IPS-20b (cell line): Measurements from ENCODE around the gene TTC4.

Experiments used
- H3K27ac ChIP-seq: one replicate; pipeline ENCODE4 v1.5.1; 2013; ENCODE audit warnings: low read length
- H3K27me3 ChIP-seq: 2 replicates; pipeline ENCODE4 v1.6.1; 2013; ENCODE audit warnings: mild to moderate bottlenecking, low read length, inconsistent platforms; ENCODE audit not compliant: insufficient read depth
- H3K36me3 ChIP-seq: 2 replicates; pipeline ENCODE4 v1.6.1; 2013; ENCODE audit warnings: low read depth, mild to moderate bottlenecking, inconsistent platforms, low read length, moderate library complexity; ENCODE audit not compliant: insufficient read depth
- H3K4me1 ChIP-seq: 2 replicates; pipeline ENCODE4 v1.6.1; 2013; ENCODE audit warnings: mild to moderate bottlenecking, control low read depth, inconsistent platforms, low read length, moderate library complexity; ENCODE audit not compliant: insufficient read depth
- H3K4me3 ChIP-seq: 2 replicates; pipeline ENCODE4 v1.5.1; 2013; ENCODE audit warnings: mild to moderate bottlenecking, low read length, inconsistent platforms
- H3K9ac ChIP-seq: 2 replicates; pipeline ENCODE4 v1.6.1; 2013; ENCODE audit warnings: low read depth, mild to moderate bottlenecking, inconsistent platforms, low read length, moderate library complexity
- H3K9me3 ChIP-seq: 2 replicates; pipeline ENCODE4 v1.6.1; 2013; ENCODE audit warnings: mild to moderate bottlenecking, low read depth, low read length, inconsistent platforms; ENCODE audit not compliant: insufficient read depth

TTC4 gene

DNA sequence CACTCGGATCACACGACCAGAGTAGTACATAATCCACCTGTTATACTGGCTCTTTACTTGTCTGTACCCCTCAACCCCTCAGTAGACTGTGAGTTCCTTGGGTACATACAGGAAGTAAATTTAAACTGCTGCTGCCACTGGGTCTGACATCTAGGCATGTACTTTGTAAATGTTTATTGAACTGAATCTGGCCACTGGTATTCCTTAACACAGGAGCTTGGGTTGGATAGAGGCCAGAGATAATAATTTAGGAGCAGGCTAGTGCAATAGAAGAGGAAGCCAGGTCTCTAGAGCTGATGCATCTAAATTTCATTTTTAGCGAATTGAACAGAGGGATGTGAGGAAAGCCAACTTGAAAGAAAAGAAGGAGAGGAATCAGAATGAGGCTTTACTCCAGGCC is 12.4 kb downstream of the TTC4 start:
- Histone ChIP-seq H3K27me3 (no peaks in the 10 kb centered on the region), H3K9me3 (peaks cover 4% of the 10 kb centered on the region; the same call in 1 of the 2 replicates), H3K27ac (no peak overlapping the region), H3K36me3 (peaks cover 94% of the 10 kb centered on the region), H3K9ac (no peak overlapping the region), H3K4me3 (no peak overlapping the region), H3K4me1 (no peaks in the 10 kb centered on the region)

- Histone ChIP-seq H3K36me3 (peaks cover 84% of the 10 kb centered on the region), H3K4me3 (no peak overlapping the region), H3K9ac (no peak overlapping the region), H3K9me3 (no peaks in the 10 kb centered on the region), H3K27me3 (no peaks in the 10 kb centered on the region), H3K27ac (no peak overlapping the region), H3K4me1 (no peaks in the 10 kb centered on the region)
Observed at GRCh38 chr1:54736685-54737084, 21.0 kb downstream of the TTC4 start.

GRCh38 chr1:54738244-54738643 is 22.6 kb downstream of the TTC4 start:
- H3K36me3 ChIP-seq, result peaks cover 85% of the 10 kb centered on the region
- H3K27ac ChIP-seq, result no peak overlapping the region
- no peaks in the 10 kb centered on the region for H3K27me3 ChIP-seq
- no peak overlapping the region for H3K9ac ChIP-seq
- no peaks in the 10 kb centered on the region for H3K4me1 ChIP-seq
- no peaks in the 10 kb centered on the region for H3K9me3 ChIP-seq
- H3K4me3 ChIP-seq, result no peak overlapping the region

- no peak overlapping the region for H3K9ac ChIP-seq
- peaks cover 57% of the 10 kb centered on the region for H3K36me3 ChIP-seq
- no peak overlapping the region for H3K27ac ChIP-seq
- H3K9me3 ChIP-seq, result no peaks in the 10 kb centered on the region
- H3K27me3 ChIP-seq, result no peaks in the 10 kb centered on the region
- no peaks in the 10 kb centered on the region for H3K4me1 ChIP-seq
- no peak overlapping the region for H3K4me3 ChIP-seq
Observed at GRCh38 chr1:54741531-54741930, 25.9 kb downstream of the TTC4 start.

DNA sequence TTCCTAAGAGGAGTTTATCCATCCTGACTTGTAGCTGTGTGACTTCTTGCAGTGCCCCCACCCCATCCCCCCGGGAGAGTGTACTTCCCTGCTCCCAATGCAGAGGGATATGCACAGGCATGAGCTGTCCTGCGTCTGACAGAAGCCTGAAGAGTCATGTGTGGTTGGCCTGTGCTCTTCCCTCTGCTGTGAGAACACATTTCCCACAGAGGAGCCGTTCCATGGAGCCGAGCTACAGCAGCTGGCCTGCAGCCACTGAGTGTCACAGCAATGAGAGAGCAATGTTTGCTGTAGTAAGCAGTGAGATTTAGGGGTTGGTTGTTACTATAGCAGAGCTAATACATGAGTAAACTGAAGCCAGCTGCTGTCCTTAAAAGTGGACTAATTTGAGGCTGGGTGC is 26.6 kb downstream of the TTC4 start:
- Histone ChIP-seq H3K4me3 (no peak overlapping the region), H3K36me3 (peaks cover 49% of the 10 kb centered on the region)

GRCh38 chr1:54743416-54744226 is 28.0 kb downstream of the TTC4 start:
- H3K4me1 ChIP-seq, result no peaks in the 10 kb centered on the region
- no peak overlapping the region for H3K4me3 ChIP-seq
- no peak overlapping the region for H3K9ac ChIP-seq
- no peak overlapping the region for H3K27ac ChIP-seq
- no peaks in the 10 kb centered on the region for H3K9me3 ChIP-seq
- H3K36me3 ChIP-seq, result peaks cover 38% of the 10 kb centered on the region
- no peaks in the 10 kb centered on the region for H3K27me3 ChIP-seq

More for the DNA sequence above, 26.6 kb downstream of the TTC4 start:
- H3K27me3 ChIP-seq, result no peaks in the 10 kb centered on the region
- no peak overlapping the region for H3K27ac ChIP-seq
- H3K9me3 ChIP-seq, result no peaks in the 10 kb centered on the region
- H3K4me1 ChIP-seq, result no peaks in the 10 kb centered on the region
- no peak overlapping the region for H3K9ac ChIP-seq

DNA sequence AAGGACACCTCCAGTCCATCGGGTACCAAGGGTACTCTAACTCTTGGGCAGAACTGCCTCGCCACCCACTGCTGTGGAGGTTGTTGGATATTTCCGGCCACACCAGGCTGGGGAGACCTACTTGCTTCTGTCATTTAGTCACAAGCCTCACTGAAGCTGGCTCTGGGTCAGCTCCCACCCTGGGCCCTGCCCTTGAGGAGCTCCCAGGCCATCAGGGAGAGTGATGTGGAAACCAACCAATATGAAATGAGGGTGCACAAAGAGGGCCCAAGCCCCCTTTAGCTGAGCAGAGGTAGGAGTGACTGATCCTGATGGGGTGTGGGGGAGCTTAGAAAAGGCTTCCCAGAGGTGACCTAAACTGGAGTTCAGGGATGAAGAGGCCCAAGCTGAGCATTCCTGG is 29.0 kb downstream of the TTC4 start:
- Histone ChIP-seq H3K27me3 (no peaks in the 10 kb centered on the region), H3K4me1 (no peaks in the 10 kb centered on the region), H3K36me3 (peaks cover 31% of the 10 kb centered on the region), H3K27ac (no peak overlapping the region), H3K9me3 (no peaks in the 10 kb centered on the region), H3K9ac (no peak overlapping the region), H3K4me3 (no peak overlapping the region)

DNA sequence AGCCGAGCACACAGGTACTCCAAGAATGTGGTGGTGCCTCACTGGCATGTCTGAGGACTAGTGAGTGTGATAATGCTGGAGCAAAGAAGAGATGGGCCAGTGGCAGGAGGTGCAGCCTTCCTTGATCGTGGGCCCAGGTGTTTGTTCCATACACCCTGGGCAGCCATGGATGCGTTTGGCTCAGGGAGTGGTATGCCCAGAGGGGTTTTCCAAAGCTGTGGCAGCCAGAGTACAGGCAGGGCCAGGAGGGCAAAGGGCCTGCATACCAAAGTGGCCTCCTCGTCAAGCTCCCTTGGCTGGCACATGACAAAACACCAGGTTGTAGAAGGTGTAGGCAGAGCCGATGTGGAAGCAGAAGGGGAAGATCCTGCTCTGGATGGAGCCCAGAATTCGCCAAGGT is 29.6 kb downstream of the TTC4 start:
- no peaks in the 10 kb centered on the region for H3K27me3 ChIP-seq
- no peak overlapping the region for H3K9ac ChIP-seq
- peaks cover 26% of the 10 kb centered on the region for H3K36me3 ChIP-seq
- H3K4me1 ChIP-seq, result no peaks in the 10 kb centered on the region
- no peaks in the 10 kb centered on the region for H3K9me3 ChIP-seq
- no peak overlapping the region for H3K4me3 ChIP-seq
- no peak overlapping the region for H3K27ac ChIP-seq

DNA sequence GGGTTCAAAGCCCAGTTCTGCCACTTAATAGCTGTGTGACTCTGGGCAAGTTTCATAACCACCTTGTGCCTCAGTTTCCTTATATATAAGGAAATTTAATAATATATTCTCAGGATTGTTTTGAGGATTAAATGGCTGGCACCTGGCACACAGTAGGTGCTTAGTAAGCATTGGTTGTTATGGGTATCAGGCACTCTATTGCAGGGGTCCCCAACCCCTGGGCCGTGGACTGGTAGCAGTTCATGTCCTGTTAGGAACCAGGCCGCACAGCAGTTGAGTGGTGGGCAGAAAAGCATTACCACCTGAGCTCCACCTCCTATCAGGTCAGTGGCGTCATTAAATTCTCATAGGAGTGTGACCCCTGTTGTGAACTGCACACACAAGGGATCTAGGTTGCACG is 30.2 kb downstream of the TTC4 start:
- H3K27me3 ChIP-seq, result no peaks in the 10 kb centered on the region
- no peaks in the 10 kb centered on the region for H3K9me3 ChIP-seq
- H3K36me3 ChIP-seq, result peaks cover 20% of the 10 kb centered on the region
- no peaks in the 10 kb centered on the region; the same call in 1 of the 2 replicates for H3K4me1 ChIP-seq
- H3K9ac ChIP-seq, result no peak overlapping the region
- no peak overlapping the region for H3K4me3 ChIP-seq
- no peak overlapping the region for H3K27ac ChIP-seq

DNA sequence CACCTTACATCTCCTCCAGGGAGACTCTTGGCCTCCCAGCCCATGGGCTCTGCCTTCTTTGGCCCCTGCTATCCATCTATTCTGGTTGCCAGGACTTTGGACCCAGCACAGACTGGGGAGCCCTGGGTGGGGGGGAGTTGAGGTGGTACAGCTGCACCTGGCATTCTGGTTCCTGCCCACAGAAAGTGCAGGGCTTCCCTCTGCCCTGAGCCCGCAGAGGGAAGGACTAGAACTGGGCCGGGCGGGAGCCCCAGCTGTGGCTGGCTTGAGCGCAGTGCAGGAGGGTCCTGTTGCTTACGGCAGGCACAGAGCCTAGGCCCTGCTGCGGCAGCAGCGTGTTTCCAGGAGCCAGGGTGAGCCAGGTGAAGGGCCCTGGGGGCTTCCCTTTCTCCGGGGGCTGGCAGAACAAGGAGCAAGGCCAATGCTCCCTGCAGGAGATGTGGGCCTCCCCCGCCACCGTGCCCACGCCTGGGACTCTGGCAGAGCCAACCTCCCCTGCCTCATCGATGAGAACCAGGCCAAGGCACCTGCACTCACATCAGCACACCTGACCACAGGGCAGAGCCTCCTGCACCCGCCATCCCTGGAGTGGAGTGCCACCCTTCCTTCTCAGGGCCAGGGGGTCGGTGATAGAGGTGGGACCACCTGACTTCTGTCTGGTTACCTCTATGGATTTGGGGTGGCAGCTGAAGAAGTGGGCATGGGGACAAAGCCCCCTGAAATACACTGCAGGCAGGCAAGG is 32.6 kb downstream of the TTC4 start:
- peaks cover 13% of the 10 kb centered on the region; the same call in 1 of the 2 replicates for H3K4me1 ChIP-seq
- H3K27ac ChIP-seq, result no peak overlapping the region
- H3K4me3 ChIP-seq, result no peak overlapping the region
- H3K27me3 ChIP-seq, result no peaks in the 10 kb centered on the region
- no peaks in the 10 kb centered on the region for H3K36me3 ChIP-seq
- no peak overlapping the region for H3K9ac ChIP-seq
- H3K9me3 ChIP-seq, result no peaks in the 10 kb centered on the region

- no peak overlapping the region for H3K4me3 ChIP-seq
- peaks cover 13% of the 10 kb centered on the region; the same call in 1 of the 2 replicates for H3K4me1 ChIP-seq
- no peaks in the 10 kb centered on the region for H3K36me3 ChIP-seq
- no peak overlapping the region for H3K9ac ChIP-seq
- H3K27me3 ChIP-seq, result no peaks in the 10 kb centered on the region
- H3K27ac ChIP-seq, result no peak overlapping the region
- no peaks in the 10 kb centered on the region for H3K9me3 ChIP-seq
Observed at GRCh38 chr1:54750596-54750995, 34.9 kb downstream of the TTC4 start.

- Histone ChIP-seq H3K4me3 (no peak overlapping the region), H3K36me3 (peaks cover 3% of the 10 kb centered on the region; the same call in 1 of the 2 replicates), H3K9me3 (no peaks in the 10 kb centered on the region), H3K4me1 (peaks cover 13% of the 10 kb centered on the region; the same call in 1 of the 2 replicates), H3K27ac (no peak overlapping the region), H3K9ac (no peak overlapping the region), H3K27me3 (no peaks in the 10 kb centered on the region)
Observed at GRCh38 chr1:54751426-54751825, 35.8 kb downstream of the TTC4 start.
